Activated naive CD4-positive, alpha-beta T cell treated with anti-CD3 and anti-CD28 coated beads for 36 hours (primary cell): Measurements from ENCODE around the gene NAT9. TPM values are rescaled to one million over a fixed set of nuclear protein-coding genes. Genes with fewer than 3 reads are reported as not detected.
A peak's percentile ranks its signal among the peaks of the same experiment; 100 is the strongest.

Experiments
- CTCF ChIA-PET: fragments of 350-600 bp; sonication (Branson Sonifier 250); formaldehyde crosslinking; loops from one replicate; lab custom pipeline; 2021; ENCODE audit warnings: antibody characterized with exemption; lab: Charles Lee
- DNase-seq: peaks from one replicate; pipeline ENCODE4 v3.0.0-alpha.2; 2020
- H3K27ac Mint-ChIP-seq: one replicate; pipeline ENCODE4 v1.8.0; 2021; ENCODE audit warnings: mild to moderate bottlenecking, mixed read lengths
- H3K27me3 Mint-ChIP-seq: one replicate; pipeline ENCODE4 v1.8.0; 2021; ENCODE audit warnings: low read depth, mixed read lengths
- H3K36me3 Mint-ChIP-seq: one replicate; pipeline ENCODE4 v1.8.0; 2021; ENCODE audit warnings: low read depth, mixed read lengths
- H3K4me1 Mint-ChIP-seq: one replicate; pipeline ENCODE4 v1.8.0; 2021; ENCODE audit warnings: low read depth, mixed read lengths
- H3K4me3 Mint-ChIP-seq: one replicate; pipeline ENCODE4 v1.8.0; 2021; ENCODE audit warnings: mild to moderate bottlenecking, moderate library complexity, mixed read lengths
- H3K9me3 Mint-ChIP-seq: one replicate; pipeline ENCODE4 v1.8.0; 2021; ENCODE audit warnings: mixed read lengths
- intact Hi-C: fragments of 100-400 bp; cut with micrococcal nuclease; formaldehyde crosslinking; loops from one replicate; pipeline ENCODE4 v1.15.1; 2023
- total RNA-seq, 2 experiments: library from RNA; stranded (reverse); gene quantifications; one replicate each; pipeline ENCODE4 v1.2.3, GENCODE V29; 2021

Gene NAT9
- total RNA-seq, 2 experiments from 2014 or later: 42.1 to 43.9 TPM

DNA sequence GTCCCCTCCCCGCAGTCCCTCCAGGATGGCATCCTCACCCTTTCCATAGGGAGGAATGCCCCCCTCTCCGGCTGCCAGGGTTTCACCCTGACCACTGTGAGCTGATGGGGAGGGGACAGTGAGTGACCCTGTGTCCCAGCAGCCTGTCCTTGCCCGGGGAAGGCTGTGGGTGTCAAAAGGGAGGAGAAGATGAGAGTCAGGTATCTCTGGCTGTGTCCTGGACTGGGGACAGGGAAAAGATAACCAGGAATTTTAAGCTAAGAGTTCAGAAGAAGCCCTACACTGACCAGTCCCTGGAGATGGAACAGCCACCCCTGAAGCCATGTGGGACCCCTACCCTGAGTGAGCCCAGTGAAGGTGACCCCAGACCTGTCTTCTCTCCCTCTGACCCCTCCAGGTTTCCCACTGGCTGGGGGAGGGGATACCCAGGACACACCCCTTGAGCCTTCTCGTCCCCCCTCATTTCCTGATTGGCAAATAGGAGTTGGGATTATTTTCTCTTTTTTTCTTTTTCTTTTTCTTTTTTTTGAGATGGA lies 11.3 kb downstream of the NAT9 start:
- H3K36me3 Mint-ChIP-seq: peaks cover 9% of the 10 kb centered on the region
- H3K4me1 Mint-ChIP-seq: peaks cover 17% of the 10 kb centered on the region
- intact Hi-C loops: no loop called here

DNA sequence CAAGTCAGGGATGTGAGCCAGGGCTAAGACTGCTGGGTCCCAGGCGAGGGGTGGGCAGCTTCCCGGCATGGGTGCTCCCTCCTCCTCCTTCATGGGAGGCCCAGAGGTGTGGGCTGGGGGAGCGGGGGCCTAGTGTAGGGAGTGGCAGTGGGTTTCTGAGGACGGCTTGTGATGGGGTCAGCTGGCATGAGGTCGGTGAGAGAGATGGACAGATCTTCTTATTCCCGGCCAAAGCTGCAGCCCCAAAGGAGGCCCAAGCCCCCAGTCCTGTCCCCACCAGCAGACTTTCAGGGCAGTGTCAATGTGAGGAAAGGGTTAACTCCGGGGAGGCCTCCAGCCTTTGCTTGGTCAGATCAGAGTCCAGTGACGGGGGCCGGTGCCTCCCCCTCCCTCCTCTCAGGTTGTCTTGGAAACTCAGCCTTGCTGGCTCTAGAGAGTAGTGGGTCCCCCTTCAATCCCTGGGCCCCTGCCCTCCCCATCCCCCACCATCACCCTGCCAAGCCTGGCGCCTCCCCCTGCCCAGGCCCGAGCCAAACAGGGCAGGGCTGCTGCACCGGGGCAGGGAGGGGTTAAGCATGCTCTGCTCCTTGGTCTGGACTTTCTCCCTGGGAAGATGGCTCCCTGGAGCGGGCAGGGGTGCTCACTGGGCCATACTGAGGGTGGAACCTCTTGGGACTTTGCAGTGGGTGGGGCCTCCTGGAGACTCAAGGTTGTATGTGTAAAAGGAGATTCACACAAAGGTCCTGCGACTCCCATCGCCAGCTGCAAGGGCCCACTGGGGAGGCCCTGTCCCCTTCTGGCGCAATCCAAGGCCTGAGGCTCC lies 12.4 kb downstream of the NAT9 start:
- peaks cover 7% of the 10 kb centered on the region for H3K36me3 Mint-ChIP-seq
- H3K4me1 Mint-ChIP-seq: peaks cover 25% of the 10 kb centered on the region

More for the DNA sequence above, 11.3 kb downstream of the NAT9 start:
- DNase-seq: no peak
- no peak overlapping the region for H3K27ac Mint-ChIP-seq
- CTCF ChIA-PET: interaction anchor here (0.7 kb wide), 1 partner anchor 26 kb away, joined by 3 read pairs; no protein-coding TSS in a partner anchor
- no peaks in the 10 kb centered on the region for H3K27me3 Mint-ChIP-seq
- H3K4me3 Mint-ChIP-seq: no peak overlapping the region
- H3K9me3 Mint-ChIP-seq: no peaks in the 10 kb centered on the region

DNA sequence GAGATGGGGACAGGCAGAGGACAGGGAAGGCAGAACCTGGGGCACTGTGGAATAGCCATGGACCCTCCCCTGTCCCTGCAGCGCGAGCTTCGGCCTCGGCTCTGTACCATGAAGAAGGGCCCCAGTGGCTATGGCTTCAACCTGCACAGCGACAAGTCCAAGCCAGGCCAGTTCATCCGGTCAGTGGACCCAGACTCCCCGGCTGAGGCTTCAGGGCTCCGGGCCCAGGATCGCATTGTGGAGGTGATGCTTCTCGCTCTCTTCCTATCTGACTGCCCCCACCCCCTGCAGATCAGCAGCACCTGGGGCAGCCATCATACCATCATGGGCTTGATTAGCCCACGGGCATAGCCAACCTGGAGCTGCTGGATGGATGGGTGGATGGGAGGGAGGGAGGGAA lies 14.2 kb downstream of the NAT9 start:
- DNase-seq: no peak
- intact Hi-C loops: no loop called here
- no peak overlapping the region for H3K27ac Mint-ChIP-seq
- H3K27me3 Mint-ChIP-seq: no peaks in the 10 kb centered on the region
- H3K9me3 Mint-ChIP-seq: no peaks in the 10 kb centered on the region
- H3K4me3 Mint-ChIP-seq: no peak overlapping the region
- CTCF ChIA-PET: interaction anchor here (0.6 to 4.5 kb wide), 7 partner anchors 9 to 440 kb away, joined by 3 to 28 read pairs (median 4); partner anchors contain the start of gene NAT9
- H3K36me3 Mint-ChIP-seq: peaks cover 1% of the 10 kb centered on the region
- H3K4me1 Mint-ChIP-seq: peaks cover 39% of the 10 kb centered on the region

More for the DNA sequence above, 12.4 kb downstream of the NAT9 start:
- CTCF ChIA-PET: interaction anchor here (0.7 kb wide), 1 partner anchor 27 kb away, joined by 3 read pairs; no protein-coding TSS in a partner anchor
- Mint-ChIP-seq H3K4me3 (no peak overlapping the region), H3K9me3 (no peaks in the 10 kb centered on the region), H3K27ac (no peak overlapping the region), H3K27me3 (no peaks in the 10 kb centered on the region)
- intact Hi-C loops: no loop called here
- DNase-seq: no peak

DNA sequence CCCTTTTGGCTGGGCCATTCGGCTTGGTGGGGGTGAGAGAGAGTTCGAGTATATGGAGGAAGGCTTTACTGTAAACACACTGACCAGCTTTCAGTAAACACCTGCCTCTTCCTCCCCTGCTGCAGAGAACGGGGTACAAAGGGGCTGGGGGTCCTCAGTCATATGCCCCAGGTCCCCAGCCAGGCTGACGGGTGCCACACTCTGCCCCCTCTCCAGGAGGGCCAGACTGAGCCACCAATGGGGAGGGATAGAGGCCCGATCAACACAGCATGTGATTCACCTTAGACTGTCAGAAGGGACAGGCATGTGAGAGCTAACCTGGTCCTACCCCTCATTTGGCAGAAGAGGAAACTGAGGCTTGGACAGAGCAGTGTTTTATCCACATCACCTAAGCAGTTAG lies 14.7 kb downstream of the NAT9 start:
- Mint-ChIP-seq H3K36me3 (no peaks in the 10 kb centered on the region), H3K4me1 (peaks cover 44% of the 10 kb centered on the region), H3K9me3 (no peaks in the 10 kb centered on the region), H3K27ac (no peak overlapping the region), H3K4me3 (no peak overlapping the region), H3K27me3 (no peaks in the 10 kb centered on the region)
- intact Hi-C loops: no loop called here
- no peak for DNase-seq
- CTCF ChIA-PET: interaction anchor here (0.6 to 4.5 kb wide), 7 partner anchors 9 to 440 kb away, joined by 3 to 30 read pairs (median 4); partner anchors contain the start of gene NAT9

DNA sequence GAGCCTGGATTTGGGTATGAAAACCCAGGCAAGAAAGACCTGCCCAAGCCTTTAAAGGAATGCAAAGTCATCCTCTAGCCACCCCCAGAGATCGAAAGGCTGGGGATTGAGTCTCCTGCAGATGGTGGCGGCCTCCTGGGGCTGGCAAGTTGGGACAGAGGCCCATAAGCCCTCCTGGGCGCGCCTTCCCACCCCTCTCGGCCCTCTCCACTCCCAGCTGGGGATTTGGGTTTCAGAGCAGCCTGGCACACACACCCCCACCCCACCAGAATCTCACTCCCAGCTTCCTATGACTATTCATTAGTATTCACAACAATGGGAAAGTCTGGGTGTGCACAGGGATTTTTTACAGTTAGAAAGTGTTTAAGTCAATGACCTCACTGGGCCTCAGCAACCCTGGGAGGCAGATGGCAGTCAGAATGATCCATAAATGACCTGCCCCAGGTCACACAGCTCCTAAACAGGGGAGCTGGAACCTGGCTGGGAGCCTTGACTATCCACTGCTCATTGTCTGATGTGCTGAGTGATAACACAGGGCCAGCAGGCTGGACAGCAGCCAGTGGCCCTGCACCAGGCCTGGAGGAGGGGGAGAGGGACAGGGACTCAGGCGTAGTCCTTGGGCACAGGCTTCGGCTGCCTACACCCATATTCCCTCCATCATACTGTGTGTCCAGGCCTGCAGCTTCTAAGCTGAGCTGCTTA lies 15.6 kb downstream of the NAT9 start:
- Mint-ChIP-seq H3K9me3 (no peaks in the 10 kb centered on the region), H3K4me3 (no peak overlapping the region), H3K27ac (peak overlapping the region; percentile 86), H3K4me1 (peaks cover 50% of the 10 kb centered on the region), H3K36me3 (no peaks in the 10 kb centered on the region), H3K27me3 (no peaks in the 10 kb centered on the region)
- CTCF ChIA-PET: interaction anchor here (0.9 to 4.5 kb wide), 10 partner anchors 10 to 103 kb away, joined by 3 to 30 read pairs (median 8); no protein-coding TSS in a partner anchor
- intact Hi-C loops: no loop called here
- no peak for DNase-seq

DNA sequence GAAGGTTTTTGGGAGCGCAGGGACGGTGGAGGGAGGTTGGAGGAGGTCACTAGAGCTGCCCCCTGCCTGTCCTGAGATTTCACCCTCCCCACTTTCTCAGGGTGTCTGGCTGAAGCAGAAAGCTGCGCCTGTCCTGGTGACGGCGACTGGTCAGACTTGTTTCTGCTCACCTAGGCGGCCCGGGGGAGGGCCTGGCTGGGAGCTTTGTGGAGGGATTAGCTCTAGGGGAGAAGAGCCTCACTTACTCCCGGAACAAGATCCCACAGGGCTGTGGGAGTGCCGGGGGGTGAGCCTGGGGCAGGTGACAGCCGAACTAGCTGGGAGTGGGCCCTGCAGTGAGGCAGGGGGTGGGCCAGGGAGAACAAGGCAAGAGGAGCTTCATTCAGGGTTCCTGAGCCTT lies 16.2 kb downstream of the NAT9 start:
- CTCF ChIA-PET: interaction anchor here (0.9 to 4.5 kb wide), 10 partner anchors 10 to 103 kb away, joined by 3 to 30 read pairs (median 8); no protein-coding TSS in a partner anchor
- H3K36me3 Mint-ChIP-seq: no peaks in the 10 kb centered on the region

DNA sequence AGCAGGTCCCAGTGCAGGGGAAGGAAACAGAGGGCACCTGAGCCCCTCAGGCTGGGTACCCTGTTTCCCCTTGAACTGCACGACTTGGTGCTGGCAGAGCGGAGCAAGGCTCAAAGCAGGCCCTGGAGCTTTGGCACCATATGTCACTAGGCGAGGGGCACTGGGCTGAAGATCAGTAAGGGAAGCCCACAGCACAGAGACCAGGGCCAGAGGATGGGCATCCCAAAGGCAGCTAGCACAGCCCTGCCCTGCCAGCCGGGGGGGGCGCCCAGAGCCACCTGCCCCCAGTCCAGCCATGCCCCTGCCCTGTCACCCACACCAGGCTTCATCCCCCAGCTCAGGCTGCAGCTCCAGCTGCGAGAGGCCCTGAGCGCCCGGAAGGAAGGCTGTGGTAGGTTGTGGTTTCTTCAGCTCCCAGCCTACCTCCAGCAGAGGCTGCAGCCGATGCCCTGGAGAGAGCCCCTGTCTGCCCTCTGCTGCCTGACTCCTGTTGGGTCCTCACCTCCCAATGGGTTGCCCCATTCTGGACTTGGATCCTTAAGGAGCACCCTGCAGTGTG lies 16.8 kb downstream of the NAT9 start:
- Mint-ChIP-seq H3K9me3 (no peaks in the 10 kb centered on the region), H3K36me3 (no peaks in the 10 kb centered on the region), H3K4me1 (peaks cover 61% of the 10 kb centered on the region), H3K27ac (peak overlapping the region; percentile 86), H3K27me3 (no peaks in the 10 kb centered on the region), H3K4me3 (no peak overlapping the region)
- intact Hi-C loops: loop anchor here (1.0 to 2.0 kb wide), 3 partner anchors 8 to 15 kb away; no protein-coding TSS in a partner anchor
- peak; percentile 70 for DNase-seq
- CTCF ChIA-PET: interaction anchor here (1.0 to 4.5 kb wide), 11 partner anchors 10 to 102 kb away, joined by 3 to 30 read pairs (median 7); partner anchors contain the start of gene NAT9

More for the DNA sequence above, 16.2 kb downstream of the NAT9 start:
- DNase-seq: no peak
- Mint-ChIP-seq H3K27me3 (no peaks in the 10 kb centered on the region), H3K27ac (peak overlapping the region; percentile 86), H3K9me3 (no peaks in the 10 kb centered on the region), H3K4me3 (no peak overlapping the region), H3K4me1 (peaks cover 56% of the 10 kb centered on the region)
- intact Hi-C loops: loop anchor here (1.0 to 2.0 kb wide), 3 partner anchors 9 to 15 kb away; no protein-coding TSS in a partner anchor

DNA sequence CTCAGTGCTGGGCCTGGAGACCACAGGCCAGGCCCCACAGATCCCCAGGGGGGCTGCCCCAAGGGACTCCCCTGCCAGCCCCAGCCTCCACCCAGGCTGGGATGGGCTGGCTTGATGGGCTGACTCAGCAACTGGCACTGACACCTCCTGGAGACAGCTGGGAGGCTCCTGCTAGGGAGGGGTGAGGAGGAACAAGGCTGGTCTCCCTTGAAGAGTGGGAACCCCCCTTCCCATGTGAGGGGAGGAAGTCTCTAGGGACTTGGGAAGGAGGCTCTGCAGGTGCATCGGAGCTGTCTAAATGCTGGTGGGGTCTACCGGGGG lies 17.3 kb downstream of the NAT9 start:
- CTCF ChIA-PET: interaction anchor here (0.9 to 4.5 kb wide), 8 partner anchors 9 to 21 kb away, joined by 3 to 30 read pairs (median 8); partner anchors contain the start of gene NAT9
- intact Hi-C loops: loop anchor here (1.0 to 2.0 kb wide), 3 partner anchors 8 to 14 kb away; no protein-coding TSS in a partner anchor
- H3K36me3 Mint-ChIP-seq: no peaks in the 10 kb centered on the region
- peak overlapping the region; percentile 86 for H3K27ac Mint-ChIP-seq
- H3K27me3 Mint-ChIP-seq: no peaks in the 10 kb centered on the region
- no peaks in the 10 kb centered on the region for H3K9me3 Mint-ChIP-seq
- no peak overlapping the region for H3K4me3 Mint-ChIP-seq
- peaks cover 65% of the 10 kb centered on the region for H3K4me1 Mint-ChIP-seq
- DNase-seq: peak; percentile 75

DNA sequence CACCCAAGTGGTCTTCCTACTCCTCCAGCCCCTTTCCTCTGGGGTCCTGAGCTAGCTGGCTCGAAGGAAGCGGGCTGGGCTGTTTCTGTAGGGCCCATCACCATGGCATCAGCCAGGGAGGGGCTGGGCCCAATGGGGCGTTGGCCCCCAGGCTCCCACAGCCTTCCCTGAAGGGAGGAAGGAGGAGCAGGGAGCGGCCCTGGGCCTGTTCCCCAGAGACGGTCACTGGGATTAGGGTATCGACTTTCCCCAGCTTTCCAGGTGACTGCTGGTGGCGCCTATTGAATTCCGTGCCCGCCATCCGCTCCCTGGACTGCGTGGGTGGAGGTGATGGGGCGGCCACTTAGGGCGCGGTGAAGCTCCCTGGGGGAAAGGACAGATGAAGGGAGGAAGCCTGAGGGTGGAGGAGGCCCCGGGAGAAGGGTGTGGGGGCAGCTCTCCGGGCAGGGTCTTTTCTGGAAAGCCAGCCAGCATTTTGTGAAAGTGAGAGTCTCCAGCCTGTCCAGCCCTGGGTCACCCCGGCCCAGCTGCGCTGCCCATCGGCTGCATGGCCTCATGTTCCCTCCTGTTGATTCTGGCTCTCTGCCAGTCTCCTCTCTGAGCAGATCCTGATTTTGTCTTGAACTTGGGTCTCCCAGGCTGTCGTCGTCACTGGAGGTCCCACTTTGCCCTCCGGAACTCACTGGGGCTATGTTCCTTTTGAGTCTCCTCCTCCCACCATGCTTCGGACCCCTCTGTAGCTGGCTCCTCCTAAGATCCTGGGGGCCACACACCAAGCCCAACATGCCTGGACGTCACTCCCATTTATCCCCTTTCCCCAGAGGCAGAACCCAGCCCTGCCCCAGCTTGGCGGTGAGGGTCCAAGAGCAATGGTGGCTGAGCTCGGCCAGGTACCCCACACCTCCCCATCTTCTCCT lies 18.0 kb downstream of the NAT9 start:
- CTCF ChIA-PET: interaction anchor here (0.9 to 4.5 kb wide), 8 partner anchors 8 to 33 kb away, joined by 3 to 30 read pairs (median 12); partner anchors contain the start of gene NAT9
- no peaks in the 10 kb centered on the region for H3K9me3 Mint-ChIP-seq
- peaks cover 1% of the 10 kb centered on the region for H3K36me3 Mint-ChIP-seq
- no peaks in the 10 kb centered on the region for H3K27me3 Mint-ChIP-seq
- no peak for DNase-seq
- H3K4me3 Mint-ChIP-seq: no peak overlapping the region
- intact Hi-C loops: loop anchor here (2.0 kb wide), 1 partner anchor 13 kb away; no protein-coding TSS in a partner anchor
- H3K27ac Mint-ChIP-seq: peak overlapping the region; percentile 86
- H3K4me1 Mint-ChIP-seq: peaks cover 71% of the 10 kb centered on the region

DNA sequence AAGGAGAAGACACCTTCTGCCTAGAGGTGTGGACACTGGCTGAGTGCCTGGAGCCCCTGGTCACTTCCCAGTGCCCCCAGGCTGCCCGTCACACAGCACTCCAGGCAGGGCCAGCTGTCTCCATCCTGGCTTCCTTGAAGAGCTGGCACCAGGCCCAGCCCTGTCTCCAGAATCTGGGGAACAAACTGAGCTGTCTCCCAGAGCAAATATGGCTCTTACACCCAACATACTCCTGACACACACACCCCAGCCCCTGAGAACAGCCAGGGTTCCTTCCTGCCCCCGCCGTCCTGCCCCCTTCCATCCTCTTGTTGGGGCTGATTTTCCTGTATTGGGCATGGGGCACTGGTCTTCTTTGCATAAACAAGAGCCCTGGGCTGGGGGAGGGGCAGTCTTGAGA lies 18.6 kb downstream of the NAT9 start:
- H3K4me1 Mint-ChIP-seq: peaks cover 78% of the 10 kb centered on the region
- DNase-seq: no peak

More for the DNA sequence above, 18.6 kb downstream of the NAT9 start:
- Mint-ChIP-seq H3K9me3 (no peaks in the 10 kb centered on the region), H3K36me3 (peaks cover 5% of the 10 kb centered on the region), H3K27ac (peak overlapping the region; percentile 86), H3K4me3 (no peak overlapping the region), H3K27me3 (no peaks in the 10 kb centered on the region)
- intact Hi-C loops: no loop called here
- CTCF ChIA-PET: interaction anchor here (1.1 to 4.5 kb wide), 6 partner anchors 8 to 108 kb away, joined by 3 to 28 read pairs (median 12); no protein-coding TSS in a partner anchor
